ENCODE data around the gene PARP1. TPM values are rescaled to one million over a fixed set of nuclear protein-coding genes. Genes with fewer than 3 reads are reported as not detected.

PARP1 gene
- total RNA-seq, 1 experiment from 2014 or later, result 157 TPM

DNA sequence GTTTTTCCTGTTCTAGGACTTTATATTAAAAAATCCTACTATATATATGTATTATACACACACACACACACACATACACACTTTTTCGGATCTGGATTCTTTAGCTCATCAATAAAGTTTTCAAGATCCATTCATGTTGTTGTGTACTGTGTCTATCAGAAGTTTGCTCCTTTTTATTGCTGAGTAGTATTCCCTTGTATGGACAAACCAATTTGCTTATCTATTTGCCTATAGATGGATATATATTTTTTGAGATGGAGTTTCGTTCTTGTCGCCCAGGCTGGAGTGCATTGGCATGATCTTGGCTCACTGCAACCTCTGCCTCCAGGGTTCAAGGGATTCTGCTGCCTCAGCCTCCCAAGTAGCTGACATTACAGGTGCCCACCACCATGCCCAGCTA is 78.7 kb downstream of the PARP1 start:
- Histone ChIP-seq H3K4me2 (no peak overlapping the region), H4K20me1 (ENCODE audit: insufficient read depth) (no peaks in the 10 kb centered on the region), H3K4me1 (replicated peaks; ENCODE audit: insufficient read depth) (peaks cover 27% of the 10 kb centered on the region), H3K27me3 (ENCODE audit: insufficient read depth, low read depth) (no peaks in the 10 kb centered on the region), H3K36me3 (ENCODE audit: low read depth) (no peaks in the 10 kb centered on the region), H2AFZ (no peak overlapping the region), H3K9me3 (ENCODE audit: insufficient read depth, low read depth) (no peaks in the 10 kb centered on the region), H3K79me2 (ENCODE audit: low read depth) (no peaks in the 10 kb centered on the region), H3K27ac (no peak overlapping the region), H3F3A (ENCODE audit: insufficient read depth, low read depth) (0 out of 2 replicates have a peak, but pooled peaks cover 3% of the 10 kb centered on the region), H3K4me3 (no peak overlapping the region), H3K9me2 (ENCODE audit: insufficient read depth) (no peaks in the 10 kb centered on the region)
- intact Hi-C loops (cut with micrococcal nuclease; ENCODE audit: unreplicated experiment), result no loop called here
- BruUV-seq (replicated peaks), result no TSS peak
- DNase-seq, result no peak
- ChIA-PET POLR2A (ENCODE audit: unreplicated experiment) (no interaction called here), CTCF (no interaction called here)
- TF ChIP-seq, protein P1, sequence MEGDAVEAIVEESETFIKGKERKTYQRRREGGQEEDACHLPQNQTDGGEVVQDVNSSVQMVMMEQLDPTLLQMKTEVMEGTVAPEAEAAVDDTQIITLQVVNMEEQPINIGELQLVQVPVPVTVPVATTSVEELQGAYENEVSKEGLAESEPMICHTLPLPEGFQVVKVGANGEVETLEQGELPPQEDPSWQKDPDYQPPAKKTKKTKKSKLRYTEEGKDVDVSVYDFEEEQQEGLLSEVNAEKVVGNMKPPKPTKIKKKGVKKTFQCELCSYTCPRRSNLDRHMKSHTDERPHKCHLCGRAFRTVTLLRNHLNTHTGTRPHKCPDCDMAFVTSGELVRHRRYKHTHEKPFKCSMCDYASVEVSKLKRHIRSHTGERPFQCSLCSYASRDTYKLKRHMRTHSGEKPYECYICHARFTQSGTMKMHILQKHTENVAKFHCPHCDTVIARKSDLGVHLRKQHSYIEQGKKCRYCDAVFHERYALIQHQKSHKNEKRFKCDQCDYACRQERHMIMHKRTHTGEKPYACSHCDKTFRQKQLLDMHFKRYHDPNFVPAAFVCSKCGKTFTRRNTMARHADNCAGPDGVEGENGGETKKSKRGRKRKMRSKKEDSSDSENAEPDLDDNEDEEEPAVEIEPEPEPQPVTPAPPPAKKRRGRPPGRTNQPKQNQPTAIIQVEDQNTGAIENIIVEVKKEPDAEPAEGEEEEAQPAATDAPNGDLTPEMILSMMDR (conservative IDR thresholded peaks at IDR 0.05), result no peak
- no peak for TF ChIP-seq EZH2 (IDR thresholded peaks at IDR 0.05; ENCODE audit: low read depth)

DNA sequence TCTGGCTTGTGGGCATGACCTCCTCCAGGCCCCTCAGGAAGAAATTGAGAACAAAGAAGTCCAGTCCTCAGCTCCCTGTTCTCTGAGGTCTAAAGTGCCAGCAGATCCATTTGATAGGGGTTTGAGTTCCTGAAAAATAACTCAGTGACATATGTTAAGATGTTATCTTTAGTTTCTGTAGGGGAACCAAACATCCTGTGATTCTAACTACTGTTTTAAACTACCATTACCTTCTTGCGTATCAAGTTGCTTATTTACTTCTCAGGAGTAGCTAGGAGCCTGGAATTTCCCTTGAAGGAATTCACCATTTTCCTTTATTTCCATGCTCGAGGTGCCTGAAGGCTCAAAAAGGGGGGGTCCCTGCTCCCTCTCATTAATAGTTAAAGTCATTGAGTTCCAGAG is 80.1 kb downstream of the PARP1 start:
- no TSS peak for BruUV-seq (replicated peaks)
- Histone ChIP-seq H3K79me2 (ENCODE audit: low read depth) (no peaks in the 10 kb centered on the region), H3K4me2 (no peak overlapping the region), H3K9me2 (ENCODE audit: insufficient read depth) (no peaks in the 10 kb centered on the region), H3K9me3 (ENCODE audit: insufficient read depth, low read depth) (no peaks in the 10 kb centered on the region), H3K4me3 (no peak overlapping the region), H3K36me3 (ENCODE audit: low read depth) (no peaks in the 10 kb centered on the region), H3F3A (ENCODE audit: insufficient read depth, low read depth) (peaks cover 5% of the 10 kb centered on the region; the same call in 1 of the 2 replicates), H2AFZ (no peak overlapping the region), H3K27ac (no peak overlapping the region), H4K20me1 (ENCODE audit: insufficient read depth) (no peaks in the 10 kb centered on the region), H3K4me1 (replicated peaks; ENCODE audit: insufficient read depth) (peaks cover 27% of the 10 kb centered on the region), H3K27me3 (ENCODE audit: insufficient read depth, low read depth) (no peaks in the 10 kb centered on the region)
- ChIA-PET CTCF (interaction anchor here (1.8 kb wide), 1 partner anchor 202 kb away, joined by 5 read pairs; no protein-coding TSS in a partner anchor), POLR2A (ENCODE audit: unreplicated experiment) (interaction anchor here (0.6 kb wide), 2 partner anchors 58 to 79 kb away, joined by 4 read pairs; no protein-coding TSS in a partner anchor)
- intact Hi-C loops (cut with micrococcal nuclease; ENCODE audit: unreplicated experiment), result no loop called here
- no peak for DNase-seq
- TF ChIP-seq, protein P1 (conservative IDR thresholded peaks at IDR 0.05), result no peak
- no peak for TF ChIP-seq EZH2 (IDR thresholded peaks at IDR 0.05; ENCODE audit: low read depth)

DNA sequence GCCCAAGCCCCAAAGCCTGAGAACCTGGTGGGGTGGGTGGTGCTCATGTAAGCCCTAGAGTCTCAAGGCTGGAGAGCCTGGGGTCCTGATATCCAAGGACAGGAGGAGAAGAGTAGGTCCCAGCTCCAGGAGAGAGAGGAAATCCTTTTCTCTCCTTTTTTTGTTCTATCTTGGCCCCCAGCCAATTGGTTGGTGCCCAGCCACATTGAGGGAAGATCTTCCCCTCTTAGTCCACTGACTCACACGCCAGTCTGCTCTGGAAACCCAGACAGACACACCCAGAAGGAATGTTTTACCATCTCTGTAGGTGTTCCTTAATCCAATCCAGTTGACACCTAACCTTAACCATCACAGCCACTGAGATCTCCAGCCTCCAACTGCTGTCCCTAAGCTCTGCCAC is 82.7 kb downstream of the PARP1 start:
- no peaks in the 10 kb centered on the region for H3K79me2 ChIP-seq (ENCODE audit: low read depth)
- H3K4me3 ChIP-seq, result no peak overlapping the region
- H2AFZ ChIP-seq, result no peak overlapping the region
- intact Hi-C loops (cut with micrococcal nuclease; ENCODE audit: unreplicated experiment), result loop anchor here (1.0 kb wide), 1 partner anchor 16 kb away; the partner anchor contains the start of gene LIN9
- H3K36me3 ChIP-seq (ENCODE audit: low read depth), result no peaks in the 10 kb centered on the region
- H3K9me3 ChIP-seq (ENCODE audit: insufficient read depth, low read depth), result no peaks in the 10 kb centered on the region
- H3K9me2 ChIP-seq (ENCODE audit: insufficient read depth), result no peaks in the 10 kb centered on the region
- H3K27ac ChIP-seq, result no peak overlapping the region
- peak overlapping the region; percentile 30; the same call in 1 of the 2 replicates for H3K4me2 ChIP-seq
- no TSS peak for BruUV-seq (replicated peaks)
- peak; percentile 67 to 76 for DNase-seq
- TF ChIP-seq, protein P1 (conservative IDR thresholded peaks at IDR 0.05), result no peak
- TF ChIP-seq EZH2 (IDR thresholded peaks at IDR 0.05; ENCODE audit: low read depth), result no peak
- POLR2A ChIA-PET (ENCODE audit: unreplicated experiment), result interaction anchor here (0.5 to 0.7 kb wide), 4 partner anchors 15 to 490 kb away, joined by 4 to 9 read pairs (median 5); no protein-coding TSS in a partner anchor
- H3F3A ChIP-seq (ENCODE audit: insufficient read depth, low read depth), result peaks cover 3% of the 10 kb centered on the region; the same call in 1 of the 2 replicates
- CTCF ChIA-PET, result no interaction called here
- peaks cover 30% of the 10 kb centered on the region for H3K4me1 ChIP-seq (replicated peaks; ENCODE audit: insufficient read depth)
- no peaks in the 10 kb centered on the region for H4K20me1 ChIP-seq (ENCODE audit: insufficient read depth)
- H3K27me3 ChIP-seq (ENCODE audit: insufficient read depth, low read depth), result no peaks in the 10 kb centered on the region

Data from PC-9 (cell line).